GM18498 (cell line): ENCODE results near the gene NEMP1.
A peak's percentile ranks its signal among the peaks of the same experiment; 100 is the strongest.
"Not testable (repeated sequence)": the region's sequence is repeated elsewhere in the genome, so short reads cannot be mapped to it uniquely, and the experiment has no call there.

Source experiments
- ATAC-seq: cut with Tn5 transposase; IDR thresholded peaks from one replicate; pipeline ENCODE4 v1.9.1; 2021; ENCODE audit warnings: mild to moderate bottlenecking, moderate library complexity; ENCODE audit not compliant: unreplicated experiment

Gene NEMP1

GRCh38 chr12:57092876-57093414 lies 14.4 kb upstream of the NEMP1 start:
- ATAC-seq: no peak

- ATAC-seq: no peak
Measured at GRCh38 chr12:57092529-57092862, 13.9 kb upstream of the NEMP1 start.

GRCh38 chr12:57091638-57092528 lies 13.3 kb upstream of the NEMP1 start:
- no peak for ATAC-seq

GRCh38 chr12:57090924-57091637 lies 12.5 kb upstream of the NEMP1 start:
- no peak for ATAC-seq

- ATAC-seq: no peak
Measured at GRCh38 chr12:57090490-57090889, 11.9 kb upstream of the NEMP1 start.

GRCh38 chr12:57089271-57090245 lies 11.0 kb upstream of the NEMP1 start:
- ATAC-seq: no peak

- ATAC-seq: peak; percentile 67
Measured at GRCh38 chr12:57088354-57089270, 10.0 kb upstream of the NEMP1 start, which contains the start of gene NAB2. Gene NAB2 (plus strand): TSS chr12:57089114. CDS start chr12:57089272, 158 bp downstream.

- peak; percentile 34 for ATAC-seq
Measured at GRCh38 chr12:57087691-57088353, 9.2 kb upstream of the NEMP1 start.

- ATAC-seq: peak; percentile 38
Measured at GRCh38 chr12:57087010-57087690, 8.6 kb upstream of the NEMP1 start.

GRCh38 chr12:57086493-57087009 lies 8.0 kb upstream of the NEMP1 start:
- no peak for ATAC-seq

GRCh38 chr12:57085999-57086492 lies 7.5 kb upstream of the NEMP1 start:
- no peak for ATAC-seq

- ATAC-seq: no peak
Measured at GRCh38 chr12:57080855-57081254, 2.3 kb upstream of the NEMP1 start.

- ATAC-seq: no peak
Measured at GRCh38 chr12:57079821-57080220, 1.2 kb upstream of the NEMP1 start.

- ATAC-seq: not testable (repeated sequence)
Measured at GRCh38 chr12:57073566-57074450, 4.8 kb downstream of the NEMP1 start.

- ATAC-seq: no peak
Measured at GRCh38 chr12:57072661-57073060, 5.9 kb downstream of the NEMP1 start.

- peak; percentile 85 for ATAC-seq
Measured at GRCh38 chr12:57069523-57069922, 9.1 kb downstream of the NEMP1 start.

GRCh38 chr12:57066245-57066644 lies 12.3 kb downstream of the NEMP1 start:
- no peak for ATAC-seq
